Endodermal cell (in vitro differentiated cells): Measurements from ENCODE around the gene KDM5B. TPM values are rescaled to one million over a fixed set of nuclear protein-coding genes. Genes with fewer than 3 reads are reported as not detected.
A peak's percentile ranks its signal among the peaks of the same experiment; 100 is the strongest.

Experiments used
- DNase-seq: peaks from one replicate; pipeline ENCODE4 v3.0.0-alpha.2; 2017
- H3K27ac ChIP-seq: 2 replicates; pipeline ENCODE4 v1.5.1; 2013; ENCODE audit warnings: mild to moderate bottlenecking, low read depth, low read length, moderate library complexity
- H3K27me3 ChIP-seq: 2 replicates; pipeline ENCODE4 v1.6.1; 2013; ENCODE audit warnings: mild to moderate bottlenecking, low read length, moderate library complexity; ENCODE audit not compliant: insufficient read depth, control insufficient read depth, poor library complexity, severe bottlenecking
- H3K36me3 ChIP-seq: 2 replicates; pipeline ENCODE4 v1.7.0; 2013; ENCODE audit warnings: mild to moderate bottlenecking, low read length, moderate library complexity; ENCODE audit not compliant: control insufficient read depth, insufficient read depth
- H3K4me1 ChIP-seq: one replicate; pipeline ENCODE4 v1.7.0; 2013; ENCODE audit warnings: low read length; ENCODE audit not compliant: control insufficient read depth, insufficient read depth
- H3K4me3 ChIP-seq: 2 replicates; pipeline ENCODE4 v1.5.1; 2013; ENCODE audit warnings: mild to moderate bottlenecking, low read length, moderate library complexity
- H3K9ac ChIP-seq: 2 replicates; pipeline ENCODE4 v1.6.1; 2013; ENCODE audit warnings: mild to moderate bottlenecking, low read length, moderate library complexity; ENCODE audit not compliant: poor library complexity, severe bottlenecking; ENCODE audit errors: extremely low read depth
- H3K9me3 ChIP-seq: 2 replicates; pipeline ENCODE4 v1.6.1; 2013; ENCODE audit warnings: mild to moderate bottlenecking, low read length, moderate library complexity; ENCODE audit not compliant: control insufficient read depth
- H3K27ac Mint-ChIP-seq: 2 replicates; pipeline ENCODE4 v1.8.0; 2020; ENCODE audit warnings: mixed read lengths
- H3K27me3 Mint-ChIP-seq: 2 replicates; pipeline ENCODE4 v1.8.0; 2021; ENCODE audit warnings: mild to moderate bottlenecking, mixed read lengths; ENCODE audit not compliant: insufficient read depth
- H3K36me3 Mint-ChIP-seq: 2 replicates; pipeline ENCODE4 v1.8.0; 2020; ENCODE audit warnings: low read depth, mixed read lengths
- H3K4me1 Mint-ChIP-seq: 2 replicates; pipeline ENCODE4 v1.8.0; 2020; ENCODE audit warnings: mixed read lengths
- H3K4me3 Mint-ChIP-seq: 2 replicates; pipeline ENCODE4 v1.8.0; 2020; ENCODE audit warnings: mild to moderate bottlenecking, moderate library complexity, mixed read lengths
- H3K9me3 Mint-ChIP-seq: 2 replicates; pipeline ENCODE4 v1.8.0; 2020; ENCODE audit warnings: mild to moderate bottlenecking, mixed read lengths
- CTCF ChIP-seq: fragments of 200-600 bp; sonication (generic); conservative IDR thresholded peaks from 2 replicates; pipeline ENCODE4 v1.5.0; 2021; ENCODE audit warnings: antibody characterized with exemption, mild to moderate bottlenecking
- WGBS, 2 experiments: methylation state at CpG; one replicate each; pipeline versions ENCODE4 v1.1.5 to v1.1.7; 2013; ENCODE audit warnings: missing lambda C conversion rate in 2 of 2, mixed read lengths in 1 of 2; ENCODE audit not compliant: insufficient coverage in 1 of 2, insufficient read length in 1 of 2; 5-methylcytosine and 5-hydroxymethylcytosine counted together
- total RNA-seq, 2 donors: library from RNA; stranded (reverse); fragmentation: NEBNext Ultra II Directional in 1 of 2; extraction: Animal tissue kit (Norgen Biotek cat#: 25700) in 1 of 2; gene quantifications; 2 replicates in 1 of 2; 3 replicates in 1 of 2; pipeline ENCODE4 v1.2.1, GENCODE V29; 2021

Gene KDM5B
- total RNA-seq, 2 donors from 2014 or later, result 207 to 219 TPM

- Histone ChIP-seq H3K4me3 (no peak overlapping the region), H3K27me3 (no peaks in the 10 kb centered on the region), H3K4me1 (no peaks in the 10 kb centered on the region), H3K9me3 (no peaks in the 10 kb centered on the region), H3K9ac (no peak overlapping the region), H3K36me3 (no peaks in the 10 kb centered on the region), H3K27ac (no peak overlapping the region)
- 93 to 95% methylated on average over 4 to 9 of the region's 9 CpGs for WGBS, 2 experiments
- Mint-ChIP-seq H3K27me3 (no peaks in the 10 kb centered on the region), H3K4me1 (no peaks in the 10 kb centered on the region), H3K27ac (no peak overlapping the region), H3K36me3 (no peaks in the 10 kb centered on the region), H3K4me3 (no peak overlapping the region), H3K9me3 (no peaks in the 10 kb centered on the region)
- no peak for TF ChIP-seq CTCF
- no peak for DNase-seq
These were observed 125.7 kb downstream of the KDM5B start for GRCh38 chr1:202682477-202682876.

GRCh38 chr1:202681736-202682420, 126.3 kb downstream of the KDM5B start:
- H3K36me3 Mint-ChIP-seq, result no peaks in the 10 kb centered on the region
- no peak for TF ChIP-seq CTCF
- peaks cover 2% of the 10 kb centered on the region for H3K9me3 Mint-ChIP-seq
- Histone ChIP-seq H3K9ac (no peak overlapping the region), H3K27ac (no peak overlapping the region), H3K4me3 (no peak overlapping the region), H3K9me3 (no peaks in the 10 kb centered on the region), H3K4me1 (no peaks in the 10 kb centered on the region), H3K36me3 (no peaks in the 10 kb centered on the region), H3K27me3 (no peaks in the 10 kb centered on the region)
- H3K4me3 Mint-ChIP-seq, result no peak overlapping the region
- no peak overlapping the region for H3K27ac Mint-ChIP-seq
- DNase-seq, result no peak
- H3K27me3 Mint-ChIP-seq, result no peaks in the 10 kb centered on the region
- no peaks in the 10 kb centered on the region for H3K4me1 Mint-ChIP-seq
- 87 to 88% methylated on average over 7 to 11 of the region's 11 CpGs for whole genome bisulfite sequencing, 2 experiments

GRCh38 chr1:202680586-202681352, 127.5 kb downstream of the KDM5B start:
- TF ChIP-seq CTCF, result no peak
- Histone ChIP-seq H3K9me3 (no peaks in the 10 kb centered on the region), H3K4me3 (no peak overlapping the region), H3K27ac (no peak overlapping the region), H3K36me3 (no peaks in the 10 kb centered on the region), H3K4me1 (no peaks in the 10 kb centered on the region), H3K9ac (no peak overlapping the region), H3K27me3 (no peaks in the 10 kb centered on the region)
- Mint-ChIP-seq H3K27me3 (no peaks in the 10 kb centered on the region), H3K4me3 (no peak overlapping the region), H3K9me3 (peaks cover 2% of the 10 kb centered on the region), H3K4me1 (no peaks in the 10 kb centered on the region), H3K36me3 (no peaks in the 10 kb centered on the region), H3K27ac (no peak overlapping the region)
- DNase-seq, result peak; percentile 86
- 43 to 68% methylated on average over 1 to 2 of the region's 2 CpGs for WGBS, 2 experiments
